Subcutaneous adipose tissue (tissue), 4 donors: ENCODE data around the gene KLF6. TPM values are rescaled to one million over a fixed set of nuclear protein-coding genes. Genes with fewer than 3 reads are reported as not detected.

Source experiments
- CTCF ChIP-seq: fragments of 450-650 bp; IDR thresholded peaks from one replicate; pipeline ENCODE4 v1.5.1; 2016; ENCODE audit warnings: low read depth, mild to moderate bottlenecking, control low read depth, antibody characterized with exemption, moderate library complexity
- total RNA-seq, 4 donors: library from RNA; depleted of rRNA; stranded (reverse); fragments of >200 nt; gene quantifications; one replicate each; pipeline ENCODE4 v1.1.0, GENCODE V29; 2016

Gene KLF6
- total RNA-seq, 4 donors from 2014 or later, result 108 to 205 (median 150) TPM

- TF ChIP-seq CTCF, result no peak
Measured at GRCh38 chr10:3775696-3776551, 9.1 kb downstream of the KLF6 start.

GRCh38 chr10:3774814-3775695 lies 10.0 kb downstream of the KLF6 start:
- TF ChIP-seq CTCF, result no peak

GRCh38 chr10:3774018-3774813 lies 10.8 kb downstream of the KLF6 start:
- no peak for TF ChIP-seq CTCF

- TF ChIP-seq CTCF, result no peak
Measured at GRCh38 chr10:3773460-3774017, 11.5 kb downstream of the KLF6 start.

GRCh38 chr10:3772361-3773171 lies 12.4 kb downstream of the KLF6 start:
- no peak for TF ChIP-seq CTCF

- no peak for TF ChIP-seq CTCF
Measured at GRCh38 chr10:3770611-3771110, 14.3 kb downstream of the KLF6 start.
